Measurements from ENCODE around the gene ALAD.
"Not testable (repeated sequence)": the region's sequence is repeated elsewhere in the genome, so short reads cannot be mapped to it uniquely, and the experiment has no call there.

DNA sequence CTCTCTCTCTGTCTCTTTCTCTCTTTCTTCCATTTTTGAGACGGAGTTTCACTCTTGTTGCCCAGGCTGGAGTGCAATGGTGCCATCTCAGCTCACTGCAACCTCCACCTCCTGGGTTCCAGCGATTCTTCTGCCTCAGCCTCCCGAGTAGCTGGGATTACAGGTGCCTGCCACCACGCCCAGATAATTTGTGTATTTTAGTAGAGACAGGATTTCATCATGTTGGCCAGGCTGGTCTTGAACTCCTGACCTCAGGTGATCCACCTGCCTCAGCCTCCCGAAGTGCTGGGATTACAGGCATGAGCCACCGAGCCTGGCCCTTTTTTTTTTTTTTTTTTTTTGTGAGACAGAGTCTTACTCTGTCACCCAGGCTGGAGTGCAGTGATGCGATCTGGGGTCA is 19.6 kb downstream of the ALAD start:
- TF ChIP-seq POLR2A (IDR thresholded peaks at IDR 0.05; ENCODE audit: low read length); GATA1 (IDR thresholded peaks at IDR 0.05; ENCODE audit: low read depth, low read length): not testable (repeated sequence)
